Neural cell (in vitro differentiated cells): ENCODE data around the gene SEPTIN5. TPM values are rescaled to one million over a fixed set of nuclear protein-coding genes. Genes with fewer than 3 reads are reported as not detected.

ENCODE experiments used
- H2AFZ ChIP-seq: fragments of 200-600, 300-800 bp; sonication (generic), shearing (Covaris generic); 2 replicates; pipeline ENCODE4 v1.6.0; 2014; ENCODE audit warnings: low read depth, mild to moderate bottlenecking, antibody characterized with exemption, low read length, moderate library complexity
- H3F3A ChIP-seq: fragments of 200-600 bp; shearing (Covaris generic); 2 replicates; pipeline ENCODE4 v1.6.1; 2016; ENCODE audit warnings: mild to moderate bottlenecking, moderate library complexity, mixed read lengths, antibody characterized with exemption, low read length; ENCODE audit not compliant: insufficient read depth, poor library complexity, severe bottlenecking
- H3K27ac ChIP-seq: fragments of 200-600, 300-800 bp; sonication (generic), shearing (Covaris generic); 2 replicates; pipeline ENCODE4 v1.5.1; 2014; ENCODE audit warnings: mild to moderate bottlenecking, low read length, moderate library complexity
- H3K27me3 ChIP-seq: fragments of 300-800, 200-600 bp; sonication (generic), shearing (Covaris generic); 2 replicates; pipeline ENCODE4 v1.6.0; 2014; ENCODE audit warnings: mild to moderate bottlenecking, low read depth, low read length, moderate library complexity; ENCODE audit not compliant: insufficient read depth
- H3K36me3 ChIP-seq: fragments of 300-800, 200-600 bp; sonication (generic), shearing (Covaris generic); 2 replicates; pipeline ENCODE4 v1.5.1; 2014; ENCODE audit warnings: mild to moderate bottlenecking, antibody characterized with exemption, low read length, moderate library complexity; ENCODE audit not compliant: insufficient read depth
- H3K4me2 ChIP-seq: fragments of 300-800, 200-600 bp; sonication (generic), shearing (Covaris generic); 2 replicates; pipeline ENCODE4 v1.6.0; 2014; ENCODE audit warnings: mild to moderate bottlenecking, low read length
- H3K4me3 ChIP-seq: fragments of 300-800, 200-600 bp; sonication (generic), shearing (Covaris generic); 2 replicates; pipeline ENCODE4 v1.5.1; 2014; ENCODE audit warnings: mild to moderate bottlenecking, low read length, moderate library complexity
- H3K79me2 ChIP-seq: fragments of 200-600 bp; shearing (Covaris generic); replicated peaks from 2 replicates; pipeline ENCODE4 v1.6.0; 2014; ENCODE audit warnings: mild to moderate bottlenecking, low read length, moderate library complexity; ENCODE audit not compliant: insufficient read depth
- H3K9ac ChIP-seq: fragments of 300-800, 200-600 bp; sonication (generic), shearing (Covaris generic); 2 replicates; pipeline ENCODE4 v1.6.1; 2016; ENCODE audit warnings: mild to moderate bottlenecking, low read length, mixed read lengths
- H3K9me2 ChIP-seq: fragments of 200-600 bp; shearing (Covaris generic); 2 replicates; pipeline ENCODE4 v1.6.1; 2016; ENCODE audit warnings: mild to moderate bottlenecking, low read length, mixed read lengths; ENCODE audit not compliant: insufficient read depth
- H3K9me3 ChIP-seq: fragments of 200-600, 300-800 bp; sonication (generic), shearing (Covaris generic); 2 replicates; pipeline ENCODE4 v1.6.1; 2016; ENCODE audit warnings: mild to moderate bottlenecking, mixed run types, low read length, moderate library complexity, mixed read lengths
- H4K20me1 ChIP-seq: fragments of 200-600 bp; shearing (Covaris generic); 2 replicates; pipeline ENCODE4 v1.6.1; 2016; ENCODE audit warnings: mild to moderate bottlenecking, mixed run types; ENCODE audit not compliant: insufficient read depth
- CTCF ChIP-seq: fragments of 450-650 bp; IDR thresholded peaks from 2 replicates; pipeline ENCODE4 v1.5.1; 2014; ENCODE audit warnings: antibody characterized with exemption, mild to moderate bottlenecking, moderate library complexity; ENCODE audit not compliant: poor library complexity, severe bottlenecking
- EP300 ChIP-seq: fragments of 450-650 bp; conservative IDR thresholded peaks from 2 replicates; pipeline ENCODE4 v1.6.1; 2014; ENCODE audit warnings: antibody characterized with exemption, mild to moderate bottlenecking, moderate library complexity; ENCODE audit not compliant: poor library complexity, severe bottlenecking
- EZH2 ChIP-seq: fragments of 200-600, 300-800 bp; shearing (Covaris generic), sonication (generic); IDR thresholded peaks from 2 replicates; pipeline ENCODE4 v1.6.1; 2014; ENCODE audit warnings: antibody characterized with exemption, low read length, borderline replicate concordance, mild to moderate bottlenecking; ENCODE audit not compliant: insufficient read depth, poor library complexity, severe bottlenecking
- MXI1 ChIP-seq: fragments of 450-650 bp; conservative IDR thresholded peaks from 2 replicates; pipeline ENCODE4 v1.6.1; 2014; ENCODE audit warnings: antibody characterized with exemption, mild to moderate bottlenecking; ENCODE audit not compliant: poor library complexity, severe bottlenecking
- POLR2AphosphoS5 ChIP-seq: IDR thresholded peaks from 2 replicates; pipeline ENCODE4 v1.6.1; 2012
- RAD21 ChIP-seq: fragments of 450-650 bp; conservative IDR thresholded peaks from 2 replicates; pipeline ENCODE4 v1.6.1; 2014; ENCODE audit warnings: antibody characterized with exemption, mild to moderate bottlenecking, moderate library complexity
- REST ChIP-seq: IDR thresholded peaks from 2 replicates; pipeline ENCODE4 v1.6.1; 2012; ENCODE audit warnings: borderline replicate concordance
- SMC3 ChIP-seq: fragments of 450-650 bp; conservative IDR thresholded peaks from 2 replicates; pipeline ENCODE4 v1.6.1; 2014; ENCODE audit warnings: antibody characterized with exemption, mild to moderate bottlenecking, moderate library complexity; ENCODE audit not compliant: poor library complexity
- TAF1 ChIP-seq: IDR thresholded peaks from 2 replicates; pipeline ENCODE4 v1.6.1; 2012; ENCODE audit warnings: low read depth
- polyA plus RNA-seq: library from polyadenylated mRNA; depleted of rRNA; stranded (reverse); fragments of >200 nt; gene quantifications from 2 replicates; pipeline ENCODE4 v1.2.3, GENCODE V29; 2014

Gene SEPTIN5
- polyA plus RNA-seq, 1 donor from 2014 or later: 166 TPM

- no peaks in the 10 kb centered on the region for H3K27me3 ChIP-seq
- TF ChIP-seq CTCF (no peak), EP300 (no peak), SMC3 (no peak), TAF1 (no peak), POLR2AphosphoS5 (no peak), RAD21 (no peak)
These were observed 20.6 kb downstream of the SEPTIN5 start for GRCh38 chr22:19734837-19735382.

GRCh38 chr22:19735665-19736510, 21.6 kb downstream of the SEPTIN5 start:
- H3K4me2 ChIP-seq: no peak overlapping the region
- no peak overlapping the region for H3K27ac ChIP-seq
- H3K36me3 ChIP-seq: no peaks in the 10 kb centered on the region
- no peaks in the 10 kb centered on the region for H3K27me3 ChIP-seq
- H3K9me3 ChIP-seq: no peaks in the 10 kb centered on the region
- H3F3A ChIP-seq: no peaks in the 10 kb centered on the region
- TF ChIP-seq POLR2AphosphoS5 (no peak), TAF1 (no peak), SMC3 (no peak), MXI1 (no peak), CTCF (no peak), RAD21 (no peak), REST (no peak), EP300 (no peak), EZH2 (no peak)
- no peak overlapping the region for H3K4me3 ChIP-seq
- H3K79me2 ChIP-seq: no peaks in the 10 kb centered on the region
- no peaks in the 10 kb centered on the region for H3K9me2 ChIP-seq
- no peak overlapping the region for H2AFZ ChIP-seq
- H4K20me1 ChIP-seq: no peaks in the 10 kb centered on the region
- no peak overlapping the region for H3K9ac ChIP-seq

More at GRCh38 chr22:19734837-19735382, 20.6 kb downstream of the SEPTIN5 start:
- Histone ChIP-seq H3K4me3 (no peak overlapping the region), H3K9me3 (no peaks in the 10 kb centered on the region), H3K27ac (no peak overlapping the region), H3K9me2 (no peaks in the 10 kb centered on the region), H4K20me1 (no peaks in the 10 kb centered on the region), H3K36me3 (no peaks in the 10 kb centered on the region), H3K4me2 (no peak overlapping the region), H3K79me2 (no peaks in the 10 kb centered on the region), H2AFZ (no peak overlapping the region), H3K9ac (no peak overlapping the region), H3F3A (no peaks in the 10 kb centered on the region)
